ENCODE measurements around the gene CFAP46.

DNA sequence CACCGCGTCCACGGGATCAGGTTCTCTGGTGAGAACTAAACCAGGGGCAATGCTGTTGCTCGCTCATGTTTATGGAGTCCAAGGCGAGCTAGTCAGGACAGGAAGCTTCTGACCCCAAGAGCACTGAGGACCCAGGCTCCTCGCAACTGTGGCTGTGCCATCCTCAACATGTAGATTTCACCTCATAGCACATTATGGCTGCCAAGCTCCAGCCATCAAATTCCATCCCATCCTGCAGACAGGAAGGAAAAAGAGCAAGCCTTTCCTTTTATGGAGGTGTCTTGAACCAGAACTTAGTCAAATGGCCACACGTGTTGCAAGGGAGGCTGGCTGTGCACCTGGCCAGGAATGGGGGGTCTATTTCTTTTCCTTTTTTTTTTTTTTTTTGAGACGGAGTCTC, 140.3 kb downstream of the CFAP46 start:
- no peak for TF ChIP-seq POLR2A (IDR thresholded peaks at IDR 0.05)
- TF ChIP-seq, protein P1, sequence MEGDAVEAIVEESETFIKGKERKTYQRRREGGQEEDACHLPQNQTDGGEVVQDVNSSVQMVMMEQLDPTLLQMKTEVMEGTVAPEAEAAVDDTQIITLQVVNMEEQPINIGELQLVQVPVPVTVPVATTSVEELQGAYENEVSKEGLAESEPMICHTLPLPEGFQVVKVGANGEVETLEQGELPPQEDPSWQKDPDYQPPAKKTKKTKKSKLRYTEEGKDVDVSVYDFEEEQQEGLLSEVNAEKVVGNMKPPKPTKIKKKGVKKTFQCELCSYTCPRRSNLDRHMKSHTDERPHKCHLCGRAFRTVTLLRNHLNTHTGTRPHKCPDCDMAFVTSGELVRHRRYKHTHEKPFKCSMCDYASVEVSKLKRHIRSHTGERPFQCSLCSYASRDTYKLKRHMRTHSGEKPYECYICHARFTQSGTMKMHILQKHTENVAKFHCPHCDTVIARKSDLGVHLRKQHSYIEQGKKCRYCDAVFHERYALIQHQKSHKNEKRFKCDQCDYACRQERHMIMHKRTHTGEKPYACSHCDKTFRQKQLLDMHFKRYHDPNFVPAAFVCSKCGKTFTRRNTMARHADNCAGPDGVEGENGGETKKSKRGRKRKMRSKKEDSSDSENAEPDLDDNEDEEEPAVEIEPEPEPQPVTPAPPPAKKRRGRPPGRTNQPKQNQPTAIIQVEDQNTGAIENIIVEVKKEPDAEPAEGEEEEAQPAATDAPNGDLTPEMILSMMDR (IDR thresholded peaks at IDR 0.05), result no peak

Data from esophagus squamous epithelium (tissue), 4 donors.